Psoas muscle (tissue), 8 donors: Measurements from ENCODE around the gene NUDT7. TPM values are rescaled to one million over a fixed set of nuclear protein-coding genes. Genes with fewer than 3 reads are reported as not detected.

Experiments used
- ATAC-seq, 4 donors: fragments of 200-7000 bp; cut with Tn5 transposase; one replicate each; pipeline ENCODE4 v1.9.1; 2020; ENCODE audit warnings: moderate library complexity in 3 of 4, mild to moderate bottlenecking in 2 of 4
- DNase-seq, 2 donors: peaks; one replicate each; pipeline ENCODE4 v3.0.0-alpha.2; 2020
- H3K27ac ChIP-seq: fragments of 200-600 bp; one replicate; pipeline ENCODE4 v1.8.0; 2022
- H3K27me3 ChIP-seq, 3 donors: fragments of 200-600 bp in 1 of 3; one replicate each; pipeline versions ENCODE4 v1.6.1 to v1.8.0; 2013 to 2022; ENCODE audit warnings: low read length in 2 of 3, mild to moderate bottlenecking in 2 of 3, moderate library complexity in 1 of 3; ENCODE audit not compliant: insufficient read depth in 3 of 3
- H3K36me3 ChIP-seq, 2 donors: fragments of 200-600 bp in 1 of 2; one replicate each; pipeline versions ENCODE4 v1.6.1 to v1.8.0; 2013 to 2022; ENCODE audit warnings: low read depth in 1 of 2, mild to moderate bottlenecking in 1 of 2, moderate library complexity in 1 of 2; ENCODE audit not compliant: insufficient read depth in 1 of 2
- H3K4me1 ChIP-seq: fragments of 200-600 bp; one replicate; pipeline ENCODE4 v1.8.0; 2022
- H3K4me3 ChIP-seq: fragments of 200-600 bp; one replicate; pipeline ENCODE4 v1.8.0; 2022; ENCODE audit warnings: mild to moderate bottlenecking
- H3K9me3 ChIP-seq: fragments of 200-600 bp; one replicate; pipeline ENCODE4 v1.8.0; 2022
- WGBS, 3 donors: extraction: QIAGEN DNeasy Blood & Tissue Kit; methylation state at CpG; one replicate each; pipeline versions ENCODE4 v1.1.6 to v1.1.7; 2013; 5-methylcytosine and 5-hydroxymethylcytosine counted together
- intact Hi-C, 2 donors: fragments of 100-400 bp; cut with DNase I; formaldehyde crosslinking; loops; one replicate each; pipeline versions ENCODE4 v1.11.0 to v1.14.2; 2022
- polyA plus RNA-seq, 3 donors: library from polyadenylated mRNA; stranded (reverse); fragments of 200-250 nt; gene quantifications; one replicate each; pipeline ENCODE4 v1.2.3, GENCODE V29; 2013
- total RNA-seq, 4 donors: library from RNA; stranded (reverse); fragmentation: NEBNext Ultra II Directional in 2 of 4; extraction: Animal tissue kit (Norgen Biotek cat#: 25700) in 2 of 4; gene quantifications; one replicate each; pipeline versions ENCODE4 v1.2.1 to v1.2.4, GENCODE V29; 2021 to 2023
- TF ChIP-seq, protein P1 (sequence below): fragments of 200-600 bp; IDR thresholded peaks from one replicate; pipeline ENCODE4 v1.8.0; 2022; ENCODE audit warnings: antibody characterized with exemption
- donor health status: healthy with polysubstance abuse.
- donor health status: DM: no; HTN: no; CAD: no; lungs with moderate emphysema.
- donor health status: Bipolar disorder and iron deficiency.
- donor health status: healthy.
- donor health status: DM: yes; HTN: yes; CAD: no.
- donor health status: DM: no; HTN: no; CAD: no.
- donor health status: DM: no; HTN: no; CAD: no.
- donor health status: DM: yes; HTN: yes; CAD: no.

Gene NUDT7
- total and polyA plus RNA-seq, 7 donors, result 2.3 to 8.3 (median 5.3) TPM

DNA sequence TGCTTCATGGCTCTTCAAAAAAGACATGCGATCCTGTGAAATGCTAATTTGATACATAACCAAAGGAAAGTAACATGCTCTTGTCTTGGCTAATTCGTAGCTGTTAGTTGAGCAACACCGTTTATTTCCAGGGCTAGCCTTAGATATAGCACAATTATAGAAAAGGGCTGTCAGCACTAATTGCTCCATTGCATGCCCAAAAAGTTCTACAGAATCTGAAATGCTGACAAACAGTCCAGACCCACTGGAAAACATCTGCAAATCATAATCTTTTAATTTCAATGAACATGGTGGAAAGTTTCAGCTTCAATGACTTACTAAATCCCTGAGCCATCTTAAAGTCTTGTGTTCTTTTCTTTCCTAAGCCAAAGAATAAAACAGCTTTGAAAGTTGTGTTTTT, 42.9 kb upstream of the NUDT7 start:
- no peaks in the 10 kb centered on the region for H3K9me3 ChIP-seq
- peaks cover 0 to 6% (median 2%) of the 10 kb centered on the region in 3 donors for H3K27me3 ChIP-seq
- 25 to 41% (median 31%) methylated on average over 3 of the region's 3 CpGs for WGBS, 3 donors
- no peak for DNase-seq
- no peak overlapping the region for H3K4me3 ChIP-seq
- H3K27ac ChIP-seq, result no peak overlapping the region
- ATAC-seq, result no peak
- intact Hi-C loops, result loop anchor here (5.0 to 10.0 kb wide), 2 partner anchors 325 to 418 kb away; partner anchors contain the start of gene WWOX (in 1 of the 2)
- H3K4me1 ChIP-seq, result no peaks in the 10 kb centered on the region
- TF ChIP-seq, protein P1, sequence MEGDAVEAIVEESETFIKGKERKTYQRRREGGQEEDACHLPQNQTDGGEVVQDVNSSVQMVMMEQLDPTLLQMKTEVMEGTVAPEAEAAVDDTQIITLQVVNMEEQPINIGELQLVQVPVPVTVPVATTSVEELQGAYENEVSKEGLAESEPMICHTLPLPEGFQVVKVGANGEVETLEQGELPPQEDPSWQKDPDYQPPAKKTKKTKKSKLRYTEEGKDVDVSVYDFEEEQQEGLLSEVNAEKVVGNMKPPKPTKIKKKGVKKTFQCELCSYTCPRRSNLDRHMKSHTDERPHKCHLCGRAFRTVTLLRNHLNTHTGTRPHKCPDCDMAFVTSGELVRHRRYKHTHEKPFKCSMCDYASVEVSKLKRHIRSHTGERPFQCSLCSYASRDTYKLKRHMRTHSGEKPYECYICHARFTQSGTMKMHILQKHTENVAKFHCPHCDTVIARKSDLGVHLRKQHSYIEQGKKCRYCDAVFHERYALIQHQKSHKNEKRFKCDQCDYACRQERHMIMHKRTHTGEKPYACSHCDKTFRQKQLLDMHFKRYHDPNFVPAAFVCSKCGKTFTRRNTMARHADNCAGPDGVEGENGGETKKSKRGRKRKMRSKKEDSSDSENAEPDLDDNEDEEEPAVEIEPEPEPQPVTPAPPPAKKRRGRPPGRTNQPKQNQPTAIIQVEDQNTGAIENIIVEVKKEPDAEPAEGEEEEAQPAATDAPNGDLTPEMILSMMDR, result no peak
- H3K36me3 ChIP-seq, result no peaks in the 10 kb centered on the region

DNA sequence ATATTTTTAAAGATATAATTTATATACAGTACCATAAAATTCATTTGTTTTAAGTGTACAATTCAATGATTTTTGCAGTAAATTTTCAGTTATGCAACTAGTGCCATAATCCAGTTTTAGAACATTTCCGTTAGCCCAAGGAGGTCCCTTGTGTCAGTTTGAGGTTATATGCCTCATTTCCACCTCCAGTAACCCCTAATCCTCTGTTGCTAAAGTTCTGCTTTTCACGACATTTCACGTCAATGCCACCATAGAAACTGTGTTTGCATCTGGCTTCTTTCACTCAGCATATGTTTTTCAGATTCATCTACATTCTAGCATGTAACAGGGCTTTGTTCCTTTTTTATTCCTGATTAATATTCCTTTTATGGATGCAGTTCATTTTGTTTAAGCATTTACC, 42.4 kb upstream of the NUDT7 start:
- Histone ChIP-seq H3K27me3 (peaks cover 0 to 6% (median 2%) of the 10 kb centered on the region in 3 donors), H3K36me3 (no peaks in the 10 kb centered on the region), H3K4me1 (no peaks in the 10 kb centered on the region), H3K27ac (no peak overlapping the region), H3K9me3 (no peaks in the 10 kb centered on the region), H3K4me3 (no peak overlapping the region)
- intact Hi-C loops, result loop anchor here (5.0 to 10.0 kb wide), 2 partner anchors 325 to 417 kb away; partner anchors contain the start of gene WWOX (in 1 of the 2)
- 31 to 33% (median 32%) methylated on average over 3 of the region's 3 CpGs for WGBS, 3 donors
- TF ChIP-seq, protein P1, result no peak
- ATAC-seq, result no peak
- no peak for DNase-seq

DNA sequence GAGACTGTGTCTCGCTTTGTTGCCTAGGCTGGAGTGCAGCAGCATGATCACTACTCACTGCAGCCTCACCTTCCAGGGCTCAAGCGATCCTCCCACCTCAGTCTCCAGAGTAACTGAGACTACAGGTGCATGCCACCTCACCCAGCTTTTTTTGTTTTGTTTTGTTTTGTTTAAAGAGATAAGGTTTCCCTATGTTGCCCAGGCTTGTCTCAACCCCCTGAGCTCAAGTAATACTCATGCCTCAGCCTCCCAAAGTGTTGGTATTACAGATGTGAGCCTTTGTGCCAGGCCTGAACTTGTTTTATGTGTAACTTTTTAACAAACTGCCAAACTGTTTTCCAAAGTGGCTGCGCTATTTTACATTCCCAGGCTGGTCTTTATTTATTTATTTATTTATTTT, 41.8 kb upstream of the NUDT7 start:
- Histone ChIP-seq H3K4me1 (no peaks in the 10 kb centered on the region), H3K27me3 (peaks cover 0 to 6% (median 2%) of the 10 kb centered on the region in 3 donors), H3K4me3 (no peak overlapping the region), H3K27ac (no peak overlapping the region), H3K9me3 (no peaks in the 10 kb centered on the region), H3K36me3 (no peaks in the 10 kb centered on the region)
- 92 to 99% (median 96%) methylated on average over 3 of the region's 3 CpGs for WGBS, 3 donors
- TF ChIP-seq, protein P1, result no peak
- ATAC-seq (no peak), DNase-seq (no peak)
- intact Hi-C loops, result no loop called here

DNA sequence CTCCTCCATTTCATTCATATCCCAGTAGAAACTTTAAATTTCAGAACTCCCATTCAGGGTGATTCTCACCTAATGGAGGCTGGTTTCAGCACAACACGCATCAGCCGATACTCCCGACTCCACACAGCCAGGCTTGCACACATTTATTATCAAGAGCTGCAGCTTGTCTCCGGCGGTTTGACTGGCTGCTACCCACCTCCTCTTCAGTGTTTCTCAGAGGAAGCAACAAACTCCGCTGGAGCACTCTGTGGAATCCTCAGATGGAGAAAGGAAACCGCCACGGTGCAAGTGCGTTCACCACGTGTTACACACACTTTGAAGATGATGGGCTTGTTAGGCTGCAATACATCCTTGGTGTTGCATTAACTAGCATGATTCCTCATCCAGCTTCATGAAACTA, 39.7 kb upstream of the NUDT7 start:
- no peak overlapping the region for H3K4me3 ChIP-seq
- no peak overlapping the region for H3K27ac ChIP-seq
- intact Hi-C loops, result no loop called here
- ATAC-seq (no peak), DNase-seq (no peak)
- H3K9me3 ChIP-seq, result no peaks in the 10 kb centered on the region
- H3K4me1 ChIP-seq, result no peaks in the 10 kb centered on the region
- H3K36me3 ChIP-seq, result no peaks in the 10 kb centered on the region
- TF ChIP-seq, protein P1, result no peak
- 74 to 83% (median 75%) methylated on average over 10 of the region's 10 CpGs for WGBS, 3 donors
- H3K27me3 ChIP-seq, result peaks cover 0 to 6% (median 0%) of the 10 kb centered on the region in 3 donors
